ENCODE data around the gene ZNF578.
"Not testable (repeated sequence)": the region's sequence is repeated elsewhere in the genome, so short reads cannot be mapped to it uniquely, and the experiment has no call there.

The ZNF578 gene

GRCh38 chr19:52520013-52520412 is 66.7 kb downstream of the ZNF578 start:
- H3K27me3 ChIP-seq (ENCODE audit: control insufficient read depth, insufficient read depth, low read length): no peaks in the 10 kb centered on the region

DNA sequence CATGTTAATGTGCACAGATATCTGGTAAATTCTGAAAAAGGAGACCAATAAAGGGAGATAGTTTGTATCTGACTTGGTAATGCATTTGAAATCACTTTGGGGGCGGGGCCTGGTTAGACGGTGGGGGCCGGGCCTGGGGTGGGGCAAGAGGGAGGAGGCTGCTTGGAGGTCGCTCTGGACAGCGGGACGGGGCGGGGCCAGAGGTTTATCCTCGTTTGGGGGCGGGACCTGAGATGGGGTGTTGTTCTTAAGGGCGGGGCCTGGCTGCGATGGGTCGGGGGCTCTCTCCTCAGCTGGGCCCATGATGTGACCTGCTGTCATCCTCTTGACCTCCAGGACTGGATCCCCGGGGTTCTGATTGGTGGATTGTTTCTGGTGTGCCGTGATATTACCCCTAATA is 69.2 kb downstream of the ZNF578 start:
- Histone ChIP-seq H3K9me3 (ENCODE audit: control insufficient read depth, low read length) (no peaks in the 10 kb centered on the region), H3K9ac (ENCODE audit: low read length) (no peak overlapping the region), H3K4me1 (ENCODE audit: control insufficient read depth, insufficient read depth, low read length) (peaks cover 4% of the 10 kb centered on the region), H3K36me3 (ENCODE audit: control insufficient read depth, insufficient read depth, low read length) (no peaks in the 10 kb centered on the region), H3K4me3 (ENCODE audit: low read length) (no peak overlapping the region), H3K27me3 (ENCODE audit: control insufficient read depth, insufficient read depth, low read length) (no peaks in the 10 kb centered on the region)

More at GRCh38 chr19:52520013-52520412, 66.7 kb downstream of the ZNF578 start:
- Histone ChIP-seq H3K36me3 (ENCODE audit: control insufficient read depth, insufficient read depth, low read length) (no peaks in the 10 kb centered on the region), H3K4me3 (ENCODE audit: low read length) (no peak overlapping the region), H3K9ac (ENCODE audit: low read length) (no peak overlapping the region), H3K9me3 (ENCODE audit: control insufficient read depth, low read length) (no peaks in the 10 kb centered on the region), H3K4me1 (ENCODE audit: control insufficient read depth, insufficient read depth, low read length) (no peaks in the 10 kb centered on the region)

DNA sequence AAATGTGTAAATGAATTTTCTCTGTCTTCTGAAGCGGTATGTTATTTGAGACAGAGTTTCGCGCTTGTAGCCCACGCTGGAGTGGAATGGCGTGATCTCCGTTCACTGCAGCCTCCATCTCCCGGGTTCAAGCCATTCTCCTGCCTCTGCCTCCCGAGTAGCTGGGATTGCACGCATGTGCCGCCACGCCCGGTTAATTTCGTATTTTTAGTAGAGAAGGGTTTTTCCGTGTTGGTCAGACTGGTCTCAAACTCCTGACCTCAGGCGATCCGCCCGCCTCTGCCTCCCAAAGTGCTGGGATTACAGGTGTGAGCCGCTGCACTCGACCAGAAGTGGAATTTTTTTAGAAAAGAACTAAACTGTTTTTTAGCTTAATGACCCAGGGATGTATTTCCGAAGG is 70.7 kb downstream of the ZNF578 start:
- no peak overlapping the region for H3K4me3 ChIP-seq (ENCODE audit: low read length)
- no peaks in the 10 kb centered on the region for H3K9me3 ChIP-seq (ENCODE audit: control insufficient read depth, low read length)
- H3K36me3 ChIP-seq (ENCODE audit: control insufficient read depth, insufficient read depth, low read length): no peaks in the 10 kb centered on the region
- H3K4me1 ChIP-seq (ENCODE audit: control insufficient read depth, insufficient read depth, low read length): peaks cover 11% of the 10 kb centered on the region
- H3K27me3 ChIP-seq (ENCODE audit: control insufficient read depth, insufficient read depth, low read length): no peaks in the 10 kb centered on the region
- H3K9ac ChIP-seq (ENCODE audit: low read length): no peak overlapping the region

DNA sequence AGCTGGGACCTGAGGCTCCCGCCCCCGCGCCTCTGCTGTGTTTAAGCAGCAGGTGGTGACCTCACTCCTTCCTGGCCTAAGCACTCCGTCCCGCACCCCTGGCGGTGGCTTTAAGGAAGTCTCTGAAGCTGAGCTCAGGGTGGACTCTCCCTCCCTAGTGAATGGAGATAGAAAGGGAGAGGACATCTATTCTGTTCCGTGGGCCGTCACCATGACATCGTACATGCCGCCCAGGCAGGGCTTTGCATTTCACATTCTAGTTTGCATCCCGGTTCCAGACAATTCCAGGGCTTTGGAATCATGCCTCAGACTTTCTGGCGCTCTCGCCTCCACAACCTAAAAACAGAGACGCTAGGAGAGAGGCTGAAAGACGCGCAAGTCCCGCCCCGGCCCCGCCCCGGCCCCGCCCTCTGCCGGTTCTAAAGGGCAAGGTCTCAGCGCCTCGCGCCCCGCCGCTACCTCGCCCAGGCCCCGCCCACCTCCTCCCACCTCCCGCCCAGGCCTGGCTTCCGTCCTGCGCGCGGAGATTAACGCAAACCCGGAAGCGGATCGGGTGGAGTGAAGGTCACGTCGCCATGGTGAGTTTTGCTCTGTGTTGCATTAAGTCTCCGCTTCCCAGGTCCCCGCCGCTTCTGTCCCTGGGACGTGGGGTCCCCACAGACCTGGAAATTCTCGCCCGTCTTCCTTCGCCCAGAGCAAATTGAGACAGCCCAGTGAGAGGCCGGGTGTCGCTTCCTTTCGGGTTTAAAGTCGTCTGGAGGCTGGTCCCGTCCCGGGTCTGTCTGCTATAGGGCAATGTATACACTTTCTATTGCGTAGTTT is 74.0 kb downstream of the ZNF578 start, which contains the start of gene ZNF808:
TSS of gene ZNF808 (plus strand) at position 535 of the 822 bp plus-strand sequence. CDS start 15,617 bp downstream, outside the sequence.
- no peaks in the 10 kb centered on the region for H3K36me3 ChIP-seq (ENCODE audit: control insufficient read depth, insufficient read depth, low read length)
- peak within 1 kb of the TSS; percentile 92 for H3K9ac ChIP-seq (ENCODE audit: low read length)
- H3K4me1 ChIP-seq (ENCODE audit: control insufficient read depth, insufficient read depth, low read length): peaks cover 11% of the 10 kb centered on the region
- H3K4me3 ChIP-seq (ENCODE audit: low read length): peak within 1 kb of the TSS; percentile 88
- no peaks in the 10 kb centered on the region for H3K9me3 ChIP-seq (ENCODE audit: control insufficient read depth, low read length)
- H3K27me3 ChIP-seq (ENCODE audit: control insufficient read depth, insufficient read depth, low read length): no peaks in the 10 kb centered on the region

GRCh38 chr19:52527956-52528351 is 74.6 kb downstream of the ZNF578 start:
- Histone ChIP-seq H3K36me3 (ENCODE audit: control insufficient read depth, insufficient read depth, low read length) (no peaks in the 10 kb centered on the region), H3K4me3 (ENCODE audit: low read length) (peak overlapping the region; percentile 88), H3K9ac (ENCODE audit: low read length) (peak overlapping the region; percentile 92), H3K4me1 (ENCODE audit: control insufficient read depth, insufficient read depth, low read length) (peaks cover 11% of the 10 kb centered on the region), H3K27me3 (ENCODE audit: control insufficient read depth, insufficient read depth, low read length) (no peaks in the 10 kb centered on the region), H3K9me3 (ENCODE audit: control insufficient read depth, low read length) (no peaks in the 10 kb centered on the region)

DNA sequence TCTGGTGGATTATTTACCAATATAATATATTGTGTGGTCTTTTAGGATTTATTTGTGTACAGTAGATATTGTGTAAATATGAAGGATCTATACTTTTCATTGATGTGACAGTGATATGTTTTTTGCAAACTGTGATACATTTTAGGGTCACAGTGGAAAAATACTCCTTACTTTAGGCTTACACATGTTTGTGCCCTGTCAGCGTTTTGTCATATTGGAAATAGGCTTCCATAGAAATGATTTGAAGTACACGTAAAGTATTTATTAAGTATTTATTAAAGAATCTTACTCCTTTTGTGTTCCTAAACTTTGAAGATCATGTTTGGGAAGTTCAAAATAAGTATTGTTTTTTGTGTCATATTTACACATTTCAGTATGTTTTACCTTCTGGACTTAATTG is 79.1 kb downstream of the ZNF578 start:
- Histone ChIP-seq H3K36me3 (ENCODE audit: control insufficient read depth, insufficient read depth, low read length) (no peaks in the 10 kb centered on the region), H3K4me1 (ENCODE audit: control insufficient read depth, insufficient read depth, low read length) (peaks cover 7% of the 10 kb centered on the region), H3K9ac (ENCODE audit: low read length) (no peak overlapping the region), H3K9me3 (ENCODE audit: control insufficient read depth, low read length) (no peaks in the 10 kb centered on the region), H3K4me3 (ENCODE audit: low read length) (no peak overlapping the region), H3K27me3 (ENCODE audit: control insufficient read depth, insufficient read depth, low read length) (no peaks in the 10 kb centered on the region)

- H3K36me3 ChIP-seq (ENCODE audit: control insufficient read depth, insufficient read depth, low read length): no peaks in the 10 kb centered on the region
- no peak overlapping the region for H3K9ac ChIP-seq (ENCODE audit: low read length)
- H3K27me3 ChIP-seq (ENCODE audit: control insufficient read depth, insufficient read depth, low read length): no peaks in the 10 kb centered on the region
- H3K4me1 ChIP-seq (ENCODE audit: control insufficient read depth, insufficient read depth, low read length): no peaks in the 10 kb centered on the region
- no peak overlapping the region for H3K4me3 ChIP-seq (ENCODE audit: low read length)
- no peaks in the 10 kb centered on the region for H3K9me3 ChIP-seq (ENCODE audit: control insufficient read depth, low read length)
Measured at GRCh38 chr19:52533901-52534300, 80.5 kb downstream of the ZNF578 start.

GRCh38 chr19:52535385-52535770 is 82.0 kb downstream of the ZNF578 start:
- not testable (repeated sequence) for H3K4me1 ChIP-seq (ENCODE audit: control insufficient read depth, insufficient read depth, low read length); H3K36me3 ChIP-seq (ENCODE audit: control insufficient read depth, insufficient read depth, low read length); H3K27me3 ChIP-seq (ENCODE audit: control insufficient read depth, insufficient read depth, low read length); H3K4me3 ChIP-seq (ENCODE audit: low read length); H3K9me3 ChIP-seq (ENCODE audit: control insufficient read depth, low read length); H3K9ac ChIP-seq (ENCODE audit: low read length)

- Histone ChIP-seq H3K9ac (ENCODE audit: low read length) (no peak overlapping the region), H3K4me1 (ENCODE audit: control insufficient read depth, insufficient read depth, low read length) (no peaks in the 10 kb centered on the region), H3K4me3 (ENCODE audit: low read length) (no peak overlapping the region), H3K9me3 (ENCODE audit: control insufficient read depth, low read length) (no peaks in the 10 kb centered on the region), H3K36me3 (ENCODE audit: control insufficient read depth, insufficient read depth, low read length) (no peaks in the 10 kb centered on the region), H3K27me3 (ENCODE audit: control insufficient read depth, insufficient read depth, low read length) (no peaks in the 10 kb centered on the region)
Measured at GRCh38 chr19:52535771-52536447, 82.6 kb downstream of the ZNF578 start.

- H3K27me3 ChIP-seq (ENCODE audit: control insufficient read depth, insufficient read depth, low read length): no peaks in the 10 kb centered on the region
- no peaks in the 10 kb centered on the region for H3K9me3 ChIP-seq (ENCODE audit: control insufficient read depth, low read length)
- no peak overlapping the region for H3K9ac ChIP-seq (ENCODE audit: low read length)
Measured at GRCh38 chr19:52536448-52536800, 83.1 kb downstream of the ZNF578 start.

DNA sequence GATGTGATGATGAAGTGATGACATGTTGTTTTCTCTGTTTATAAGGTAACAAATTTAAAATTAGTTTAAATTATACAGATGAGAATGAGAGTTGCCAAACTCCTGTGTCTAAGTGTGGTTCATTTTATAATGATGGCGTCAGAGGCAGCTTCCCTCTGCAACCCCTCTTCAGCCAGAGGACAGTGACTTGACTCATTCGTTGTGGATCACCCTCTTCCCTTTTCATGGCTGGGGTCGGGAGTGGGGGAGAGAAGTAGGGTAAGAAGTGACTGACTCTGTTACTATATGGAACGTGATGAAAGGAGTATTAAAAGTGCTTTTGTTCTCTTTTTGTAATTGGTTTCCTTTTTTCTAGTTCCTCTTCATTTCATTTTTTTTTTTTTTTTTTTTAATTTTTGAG is 85.5 kb downstream of the ZNF578 start:
- H3K4me1 ChIP-seq (ENCODE audit: control insufficient read depth, insufficient read depth, low read length); H3K27me3 ChIP-seq (ENCODE audit: control insufficient read depth, insufficient read depth, low read length); H3K36me3 ChIP-seq (ENCODE audit: control insufficient read depth, insufficient read depth, low read length); H3K9ac ChIP-seq (ENCODE audit: low read length); H3K4me3 ChIP-seq (ENCODE audit: low read length); H3K9me3 ChIP-seq (ENCODE audit: control insufficient read depth, low read length): not testable (repeated sequence)

More at GRCh38 chr19:52536448-52536800, 83.1 kb downstream of the ZNF578 start:
- Histone ChIP-seq H3K4me1 (ENCODE audit: control insufficient read depth, insufficient read depth, low read length) (no peaks in the 10 kb centered on the region), H3K36me3 (ENCODE audit: control insufficient read depth, insufficient read depth, low read length) (no peaks in the 10 kb centered on the region), H3K4me3 (ENCODE audit: low read length) (no peak overlapping the region)

- not testable (repeated sequence) for H3K4me3 ChIP-seq (ENCODE audit: low read length); H3K27me3 ChIP-seq (ENCODE audit: control insufficient read depth, insufficient read depth, low read length); H3K9me3 ChIP-seq (ENCODE audit: control insufficient read depth, low read length); H3K36me3 ChIP-seq (ENCODE audit: control insufficient read depth, insufficient read depth, low read length); H3K9ac ChIP-seq (ENCODE audit: low read length); H3K4me1 ChIP-seq (ENCODE audit: control insufficient read depth, insufficient read depth, low read length)
Measured at GRCh38 chr19:52541176-52541575, 87.8 kb downstream of the ZNF578 start.
